Fibroblast of villous mesenchyme (primary cell): ENCODE measurements around the gene GNL1. TPM values are rescaled to one million over a fixed set of nuclear protein-coding genes. Genes with fewer than 3 reads are reported as not detected.

Source experiments
- DNase-seq: peaks from one replicate; pipeline ENCODE4 v3.0.0-alpha.2; 2010; ENCODE audit warnings: low read depth
- H3K4me3 ChIP-seq: 2 replicates; pipeline ENCODE4 v1.5.1; 2011; ENCODE audit warnings: low read depth, mild to moderate bottlenecking, low read length
- total RNA-seq: library from RNA; depleted of rRNA; stranded (reverse); fragments of >200 nt; gene quantifications from 2 replicates; pipeline ENCODE4 v1.2.3, GENCODE V29; 2012
- TF ChIP-seq, protein P1 (sequence below): IDR thresholded peaks from 2 replicates; pipeline ENCODE4 v1.5.1; 2012; ENCODE audit warnings: low read depth, mild to moderate bottlenecking, low read length; ENCODE audit not compliant: insufficient read depth

Gene GNL1
- total RNA-seq, 1 donor = 52.7 TPM

DNA sequence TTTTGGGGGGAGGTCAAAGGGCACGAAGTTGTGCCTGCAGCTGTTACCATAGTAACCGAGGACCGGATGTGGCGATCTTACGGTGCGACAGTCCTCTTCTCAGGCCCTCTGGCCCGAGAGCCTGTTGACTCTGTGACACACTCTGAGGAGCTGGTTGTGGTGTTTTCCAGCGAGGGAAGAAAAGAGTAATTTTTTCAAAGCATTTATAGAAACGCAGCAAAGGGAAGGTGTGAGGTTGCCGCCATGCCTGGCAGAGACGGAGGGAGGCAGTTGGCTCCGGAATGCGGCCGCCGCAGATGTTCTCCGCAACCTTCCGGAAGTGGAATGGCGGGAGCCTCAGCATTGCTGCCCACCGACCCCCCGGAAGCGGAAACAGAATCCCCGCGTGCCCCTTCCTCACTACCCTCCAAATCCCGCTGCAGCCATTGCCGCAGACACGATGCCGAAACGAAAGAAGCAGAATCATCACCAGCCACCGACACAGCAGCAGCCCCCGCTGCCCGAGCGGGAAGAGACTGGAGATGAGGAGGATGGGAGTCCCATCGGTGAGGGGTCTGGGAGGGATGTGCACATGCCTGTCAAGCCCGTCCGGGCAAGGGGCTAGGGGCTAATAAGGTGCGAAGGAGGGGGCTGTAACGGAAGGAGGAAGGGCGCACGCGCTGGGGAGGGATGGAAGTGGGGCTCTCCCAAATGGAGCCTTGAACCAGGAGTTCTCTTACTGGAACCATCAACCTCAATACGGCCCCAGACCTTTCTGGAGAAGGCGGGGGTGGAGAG is 805 bp upstream of the GNL1 start, which contains the start of gene PRR3:
PRR3 (plus strand) TSS at position 390 of the 777 bp plus-strand sequence; CDS start at position 440, 50 bp downstream.
- DNase-seq = peak; percentile 92
- peak within 1 kb of the TSS; percentile 100 for H3K4me3 ChIP-seq
- TF ChIP-seq, protein P1, sequence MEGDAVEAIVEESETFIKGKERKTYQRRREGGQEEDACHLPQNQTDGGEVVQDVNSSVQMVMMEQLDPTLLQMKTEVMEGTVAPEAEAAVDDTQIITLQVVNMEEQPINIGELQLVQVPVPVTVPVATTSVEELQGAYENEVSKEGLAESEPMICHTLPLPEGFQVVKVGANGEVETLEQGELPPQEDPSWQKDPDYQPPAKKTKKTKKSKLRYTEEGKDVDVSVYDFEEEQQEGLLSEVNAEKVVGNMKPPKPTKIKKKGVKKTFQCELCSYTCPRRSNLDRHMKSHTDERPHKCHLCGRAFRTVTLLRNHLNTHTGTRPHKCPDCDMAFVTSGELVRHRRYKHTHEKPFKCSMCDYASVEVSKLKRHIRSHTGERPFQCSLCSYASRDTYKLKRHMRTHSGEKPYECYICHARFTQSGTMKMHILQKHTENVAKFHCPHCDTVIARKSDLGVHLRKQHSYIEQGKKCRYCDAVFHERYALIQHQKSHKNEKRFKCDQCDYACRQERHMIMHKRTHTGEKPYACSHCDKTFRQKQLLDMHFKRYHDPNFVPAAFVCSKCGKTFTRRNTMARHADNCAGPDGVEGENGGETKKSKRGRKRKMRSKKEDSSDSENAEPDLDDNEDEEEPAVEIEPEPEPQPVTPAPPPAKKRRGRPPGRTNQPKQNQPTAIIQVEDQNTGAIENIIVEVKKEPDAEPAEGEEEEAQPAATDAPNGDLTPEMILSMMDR = no peak

DNA sequence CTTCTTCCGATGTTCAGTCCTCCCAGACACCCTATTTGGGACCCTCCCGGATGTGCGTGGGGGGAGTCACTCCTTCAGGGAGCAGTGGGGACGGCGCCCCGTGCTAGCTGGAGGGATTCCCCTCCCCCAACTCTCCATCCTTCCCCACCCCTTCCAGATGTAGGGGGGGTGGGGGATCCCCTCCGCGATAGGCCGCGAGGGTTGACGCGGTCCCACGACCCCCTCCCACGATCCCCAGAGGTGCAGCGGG is 548 bp downstream of the GNL1 start:
- TF ChIP-seq, protein P1 = no peak
- peak overlapping the region; percentile 100 for H3K4me3 ChIP-seq
- no peak for DNase-seq

DNA sequence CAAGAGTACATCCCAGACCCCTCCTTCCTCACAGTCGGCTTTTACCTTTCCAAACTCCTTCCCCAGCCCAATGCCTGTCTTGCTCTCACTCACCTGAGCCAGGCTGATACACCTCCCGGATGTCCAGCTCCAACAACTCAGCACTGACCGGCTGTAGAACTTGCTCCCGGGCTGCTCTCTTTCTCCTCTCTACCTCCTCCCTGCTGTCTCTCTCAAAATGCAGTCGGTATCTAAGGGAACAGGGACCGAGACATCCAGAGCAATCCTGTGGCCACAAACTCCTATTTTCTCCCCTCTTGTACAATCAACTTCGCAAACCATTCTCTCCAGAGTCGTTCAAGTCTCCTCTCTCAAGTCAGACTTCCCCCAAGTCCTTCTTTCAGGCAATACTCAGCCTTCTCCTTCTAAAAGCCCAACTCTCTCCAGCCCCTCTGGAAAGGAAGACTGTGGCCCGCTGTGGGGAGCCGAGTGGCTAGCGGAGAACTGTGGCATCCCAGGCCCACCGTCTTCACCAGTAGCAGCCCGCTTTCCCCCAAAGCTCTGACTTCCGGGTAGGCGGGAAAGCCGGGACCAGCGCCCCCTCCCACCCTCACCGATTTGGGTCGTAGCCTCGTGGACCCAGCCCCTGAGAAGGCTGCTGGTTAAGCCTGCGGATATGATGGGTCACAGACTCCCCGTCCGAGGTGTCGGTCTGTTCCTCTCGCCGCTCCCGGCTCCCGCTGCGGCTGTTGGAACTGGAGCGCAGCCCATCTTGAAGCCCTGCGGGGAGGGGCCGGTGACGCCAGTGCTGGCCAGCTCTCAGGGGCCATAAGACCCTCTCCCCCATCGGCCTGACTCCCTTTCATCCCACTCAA is 1.1 kb downstream of the GNL1 start:
- TF ChIP-seq, protein P1 = no peak
- H3K4me3 ChIP-seq = peak overlapping the region; percentile 100
- peak; percentile 51 for DNase-seq

DNA sequence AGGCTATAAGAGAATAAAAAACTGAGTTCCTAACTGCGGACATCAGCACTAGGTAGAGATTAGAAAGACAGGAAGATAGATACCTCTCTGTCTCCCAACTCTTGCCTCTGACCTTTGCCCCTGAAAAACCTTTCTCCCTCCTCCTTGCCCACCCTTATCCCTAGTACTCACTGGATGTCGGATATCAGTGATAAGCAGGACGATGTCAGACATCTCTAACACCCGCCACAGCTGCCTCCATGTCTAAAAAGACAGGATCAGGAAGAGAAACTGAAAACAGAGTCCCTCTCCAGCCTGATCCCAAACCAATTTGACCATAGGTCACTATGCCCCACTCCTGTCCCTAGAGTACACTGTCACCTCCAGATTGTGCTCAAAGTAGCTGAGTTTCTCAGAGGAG is 1.9 kb downstream of the GNL1 start:
- TF ChIP-seq, protein P1 = no peak
- no peak for DNase-seq
- peak overlapping the region; percentile 100 for H3K4me3 ChIP-seq

DNA sequence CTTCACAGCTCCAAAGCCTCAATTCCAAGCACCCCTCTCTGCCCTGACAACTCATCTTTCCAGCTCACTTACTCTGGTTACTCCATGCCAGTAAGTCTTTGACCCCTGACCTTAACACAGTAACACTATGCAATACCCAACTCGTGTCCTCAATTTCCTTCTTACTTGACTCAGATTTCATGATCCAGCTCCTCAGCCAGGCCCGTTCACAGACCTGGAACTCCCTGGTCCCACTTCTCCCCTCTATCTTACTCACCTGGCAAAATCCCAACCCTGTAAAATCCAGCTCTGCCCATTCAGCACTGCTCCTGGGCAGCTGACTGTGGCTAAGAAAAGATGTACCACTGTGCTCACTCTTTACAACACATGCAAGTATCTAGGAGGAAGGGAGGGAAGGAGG is 7.9 kb downstream of the GNL1 start:
- DNase-seq = peak; percentile 19
- no peak overlapping the region for H3K4me3 ChIP-seq
- TF ChIP-seq, protein P1 = no peak

DNA sequence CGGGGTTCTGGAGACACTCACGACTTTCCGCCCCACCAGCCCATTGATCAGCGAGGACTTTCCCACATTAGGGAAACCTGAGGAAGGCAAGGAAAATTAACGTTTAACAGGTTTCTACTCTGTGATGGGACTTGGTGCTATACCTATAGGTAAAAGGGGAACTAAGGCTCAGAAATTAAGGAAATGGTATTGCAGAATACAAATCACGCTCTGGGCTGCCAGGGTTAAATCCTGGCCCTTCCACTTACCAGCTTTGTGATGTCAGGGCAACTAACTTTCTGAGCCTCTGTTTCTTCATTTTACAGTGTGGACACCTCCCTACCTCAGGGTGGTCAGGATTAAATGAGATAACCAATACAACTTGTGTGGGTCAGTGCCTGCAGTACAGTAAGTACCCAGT is 8.8 kb downstream of the GNL1 start:
- TF ChIP-seq, protein P1 = no peak

More for the DNA sequence above, 8.8 kb downstream of the GNL1 start:
- H3K4me3 ChIP-seq = no peak overlapping the region
- DNase-seq = no peak
